HG02759 (cell line): ENCODE results near the gene LYPD5.
"Not testable (repeated sequence)": the region's sequence is repeated elsewhere in the genome, so short reads cannot be mapped to it uniquely, and the experiment has no call there.

ENCODE experiments used
- ATAC-seq: cut with Tn5 transposase; IDR thresholded peaks from one replicate; pipeline ENCODE4 v1.9.1; 2021; ENCODE audit warnings: mild to moderate bottlenecking, moderate library complexity; ENCODE audit not compliant: unreplicated experiment

Gene LYPD5

DNA sequence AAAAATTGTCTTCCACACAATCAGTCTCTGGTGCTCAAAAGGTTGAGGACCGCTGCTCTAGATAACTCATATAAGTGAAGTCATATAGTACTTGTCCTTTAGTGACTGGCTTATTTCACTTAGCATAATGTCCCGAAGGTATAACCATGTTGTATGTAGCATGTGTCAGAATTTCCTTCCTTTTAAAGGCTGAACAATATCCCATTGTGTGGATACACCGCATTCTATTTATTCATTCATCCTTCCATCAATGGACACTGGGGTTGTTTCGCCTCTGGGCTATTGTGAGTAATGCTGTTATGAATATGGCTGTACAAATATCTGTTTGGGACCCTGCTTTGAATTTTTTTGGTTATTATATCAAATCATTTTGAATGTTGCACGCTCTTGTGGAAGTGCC lies 4.6 kb upstream of the LYPD5 start:
- no peak for ATAC-seq

DNA sequence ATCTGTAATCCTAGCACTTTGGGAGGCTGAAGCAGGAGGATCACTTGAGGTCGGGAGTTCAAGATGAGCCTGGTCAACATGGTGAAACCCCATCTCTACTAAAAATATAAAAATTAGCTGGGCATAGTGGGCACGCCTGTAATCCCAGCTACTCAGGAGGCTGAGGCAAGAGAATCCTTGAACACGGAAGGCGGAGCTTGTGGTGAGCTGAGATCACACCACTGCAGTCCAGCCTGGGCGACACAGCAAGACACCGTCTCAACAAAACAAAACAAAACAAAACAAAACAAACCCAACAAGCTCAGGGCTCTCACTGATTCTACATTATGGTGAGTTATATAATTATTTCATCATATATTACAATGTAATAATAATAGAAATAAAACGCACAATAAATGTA lies 4.2 kb upstream of the LYPD5 start:
- not testable (repeated sequence) for ATAC-seq

DNA sequence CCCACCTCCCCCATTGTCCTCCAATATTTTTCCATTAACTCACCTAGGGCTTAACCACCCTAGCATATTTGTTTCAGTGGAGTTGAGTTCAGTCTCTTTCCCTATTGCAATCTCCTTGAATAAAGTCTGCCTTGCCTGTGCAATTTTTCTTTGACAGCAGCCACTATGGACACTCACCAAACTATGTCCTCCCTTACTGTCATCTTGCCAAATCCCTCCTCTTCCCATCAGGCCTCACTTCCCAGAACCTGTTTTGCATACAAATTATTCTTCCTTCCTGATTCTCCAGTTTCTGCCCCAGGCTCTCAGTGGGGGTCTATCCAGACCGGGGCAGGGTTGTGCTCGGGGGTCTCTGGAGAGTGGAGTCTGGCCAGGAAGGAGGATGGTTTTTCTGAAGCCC lies 2.2 kb upstream of the LYPD5 start:
- no peak for ATAC-seq

DNA sequence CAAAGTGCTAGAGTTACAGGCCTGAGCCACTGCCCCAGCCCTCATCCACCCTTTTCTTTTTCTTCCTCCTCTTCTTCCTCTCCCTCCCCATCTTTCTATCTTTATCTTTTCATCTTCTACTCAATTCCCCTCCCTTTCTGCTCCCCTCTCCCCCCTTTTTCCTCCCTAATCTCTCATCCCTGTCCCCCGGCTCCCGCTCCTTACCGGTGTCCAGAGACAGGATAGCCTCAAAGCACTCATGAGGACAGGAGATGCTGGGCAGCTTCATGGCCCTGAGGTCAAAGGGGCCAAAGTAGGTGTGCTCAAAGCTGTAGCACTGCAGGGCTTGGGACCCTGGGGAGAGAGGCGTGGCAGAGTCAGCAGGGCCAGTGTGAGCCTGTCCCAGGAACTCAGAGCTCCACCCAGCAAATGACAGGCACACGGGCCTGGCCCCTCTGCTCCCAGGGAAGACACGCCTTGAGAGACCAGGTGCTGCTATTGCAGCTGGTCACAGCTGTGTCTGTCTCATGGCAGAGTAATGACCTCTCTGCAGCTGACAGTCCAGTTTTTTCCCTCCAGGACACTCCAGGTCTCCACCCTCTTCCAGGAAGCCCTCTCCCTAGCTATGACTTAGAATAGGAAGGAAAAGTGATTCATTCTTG lies 2.6 kb downstream of the LYPD5 start:
- no peak for ATAC-seq

DNA sequence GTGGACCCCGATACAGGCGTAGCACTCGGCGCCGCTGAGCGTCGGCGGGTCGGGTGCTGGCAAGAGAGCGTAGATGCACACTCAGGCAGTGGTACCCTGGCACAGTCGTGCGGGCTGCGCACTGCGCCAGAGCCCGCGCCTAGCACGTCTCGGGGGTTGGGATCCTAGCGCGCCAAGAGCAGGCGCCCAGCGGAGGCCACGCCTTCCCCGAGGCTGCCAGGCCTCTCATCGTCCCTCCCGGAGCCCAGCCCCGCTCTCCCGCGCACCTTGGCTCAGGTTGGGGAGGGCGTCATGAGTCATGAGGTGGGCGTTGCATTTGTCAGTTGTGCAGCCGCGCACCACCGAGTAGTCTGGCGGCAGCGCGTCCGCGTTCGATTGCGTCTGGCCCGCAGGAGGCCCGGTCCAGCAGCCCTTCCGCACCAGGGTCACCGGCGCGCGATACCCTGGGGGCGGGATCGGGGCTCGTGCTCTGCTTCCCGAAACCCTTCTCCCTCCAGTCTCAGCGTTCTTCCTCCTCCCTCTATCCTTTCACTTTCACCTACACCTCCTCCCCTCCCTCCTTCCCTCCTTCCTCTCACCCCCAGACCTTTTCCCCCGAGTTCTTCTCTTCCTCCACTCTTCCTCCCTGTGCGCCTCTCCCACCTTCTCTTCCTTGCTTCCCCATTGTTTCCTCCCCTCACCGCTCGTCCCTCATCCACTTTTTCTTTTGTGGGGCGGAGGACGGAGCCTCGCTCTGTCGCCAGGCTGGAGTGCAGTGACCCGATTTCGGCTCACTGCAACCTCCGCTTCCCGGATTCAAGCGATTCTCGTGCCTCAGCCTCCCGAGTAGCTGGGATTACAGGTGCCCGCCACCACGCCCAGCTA lies 3.5 kb downstream of the LYPD5 start:
- ATAC-seq, result no peak

DNA sequence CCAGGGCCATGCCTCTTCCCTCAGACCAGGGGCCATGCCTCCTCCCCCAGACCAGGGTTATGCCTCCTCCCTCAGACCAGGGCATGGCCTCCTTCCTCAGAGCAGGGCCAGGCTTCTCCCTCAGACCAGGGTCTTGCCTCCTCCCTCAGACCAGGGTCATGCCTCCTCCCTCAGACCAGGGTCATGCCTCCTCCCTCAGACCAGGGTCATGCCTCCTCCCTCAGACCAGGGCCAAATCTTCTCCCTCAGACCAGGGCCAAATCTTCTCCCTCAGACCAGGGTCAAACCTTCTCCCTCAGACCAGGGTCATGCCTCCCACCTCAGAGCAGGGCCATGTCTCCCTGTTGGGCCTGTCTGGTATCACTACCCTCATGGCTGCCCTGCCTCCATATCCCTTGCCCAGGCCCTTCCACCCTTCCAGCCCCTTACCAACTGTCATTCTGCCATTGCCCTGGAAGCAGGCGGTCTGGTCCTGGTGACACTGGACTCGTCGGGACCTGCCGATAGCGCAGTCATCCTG lies 4.2 kb downstream of the LYPD5 start:
- no peak for ATAC-seq

DNA sequence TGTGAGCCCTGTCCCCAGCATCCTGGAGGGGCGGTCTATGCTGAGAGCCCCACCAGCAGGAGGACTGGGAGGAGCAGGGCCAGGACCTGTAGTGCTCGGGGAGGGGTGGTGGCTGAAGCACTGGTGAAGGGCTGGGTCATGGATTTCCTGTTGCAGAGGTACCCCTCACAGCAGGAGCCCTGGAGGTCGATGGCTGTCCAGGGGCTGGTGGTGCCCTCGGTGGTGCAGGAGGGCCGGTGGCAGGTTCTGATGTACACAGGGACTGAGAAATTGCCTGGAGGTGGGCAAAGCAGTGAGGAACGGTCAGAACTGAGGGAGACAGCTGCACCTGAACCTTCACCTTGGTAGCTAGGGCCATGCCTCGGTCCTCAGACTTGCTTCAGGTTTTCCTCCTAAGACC lies 4.7 kb downstream of the LYPD5 start:
- no peak for ATAC-seq

DNA sequence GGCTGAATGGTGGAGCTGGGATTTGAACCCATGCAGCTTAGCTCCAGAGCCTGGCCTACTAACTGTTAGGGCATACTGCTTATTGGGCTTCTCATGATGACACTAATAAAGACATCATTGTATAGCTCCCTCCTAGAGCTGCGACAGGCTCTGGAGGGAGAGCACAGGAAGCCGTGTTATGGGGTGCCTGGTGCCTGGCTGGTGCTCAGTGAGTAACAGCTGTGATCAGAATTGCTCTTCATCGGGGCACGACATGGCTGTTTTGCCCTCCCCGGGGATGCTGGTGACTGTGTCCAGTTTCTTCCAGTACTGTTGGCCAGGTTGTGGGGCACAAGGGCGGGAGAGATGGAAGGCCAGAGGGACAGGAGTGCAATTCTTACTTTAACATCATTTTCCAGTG lies 5.1 kb downstream of the LYPD5 start:
- ATAC-seq, result no peak

DNA sequence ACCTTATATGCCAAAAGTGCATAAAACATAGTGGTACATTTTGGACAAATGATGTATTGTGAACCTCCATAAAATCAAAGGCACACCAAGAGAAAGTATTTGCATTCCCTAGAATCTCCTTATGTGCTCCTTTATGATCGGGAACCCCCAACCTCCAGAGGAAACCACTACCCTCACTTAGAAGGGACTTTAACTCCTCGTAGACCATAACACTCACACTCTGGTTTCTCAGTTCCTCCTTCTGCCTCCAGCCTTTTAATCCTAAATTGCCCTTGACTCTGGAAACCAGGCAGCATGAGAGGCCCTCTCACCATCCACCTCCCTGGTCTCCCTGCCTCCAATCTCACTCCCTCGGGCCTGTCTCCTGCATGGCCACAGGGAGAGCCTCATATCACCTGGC lies 11.7 kb downstream of the LYPD5 start:
- ATAC-seq, result no peak

DNA sequence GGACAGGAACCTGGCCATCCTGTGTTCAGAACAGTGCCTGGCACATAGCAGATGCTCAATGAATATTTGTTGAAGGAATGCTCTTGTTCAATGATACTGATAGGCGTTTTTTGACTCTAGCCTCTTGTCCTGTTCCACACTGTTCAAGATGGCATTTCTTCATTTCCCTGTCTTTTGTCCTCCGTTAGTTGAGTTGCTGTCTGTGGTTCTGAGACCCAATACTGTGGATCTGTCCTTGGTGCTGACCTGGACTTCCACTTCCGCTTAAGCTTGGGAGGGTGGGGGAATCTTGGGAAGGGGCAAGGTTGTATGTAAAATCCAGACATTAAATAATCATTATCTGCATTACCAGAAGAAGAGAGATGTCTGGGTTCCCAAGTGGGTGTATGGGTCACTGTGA lies 13.2 kb downstream of the LYPD5 start:
- ATAC-seq, result no peak

DNA sequence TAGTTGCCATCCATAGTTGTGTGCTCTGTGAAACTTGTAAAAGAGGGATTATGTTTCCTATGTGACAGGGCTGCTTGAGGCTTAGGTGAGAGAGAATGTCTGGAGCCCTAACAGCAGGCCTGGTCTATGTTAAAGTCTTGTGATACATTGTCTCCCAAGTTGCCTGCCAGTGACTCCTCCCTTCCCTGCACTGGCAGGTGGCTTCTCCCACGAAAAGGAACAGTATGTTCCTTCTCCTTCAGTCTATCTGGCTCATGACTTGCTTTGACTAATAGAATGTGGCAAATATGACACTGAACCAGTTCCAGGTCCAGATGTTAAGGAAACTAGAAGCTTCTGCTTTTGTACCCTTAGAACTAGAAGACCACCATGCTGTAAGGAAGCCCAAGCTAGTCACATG lies 15.6 kb downstream of the LYPD5 start:
- no peak for ATAC-seq

DNA sequence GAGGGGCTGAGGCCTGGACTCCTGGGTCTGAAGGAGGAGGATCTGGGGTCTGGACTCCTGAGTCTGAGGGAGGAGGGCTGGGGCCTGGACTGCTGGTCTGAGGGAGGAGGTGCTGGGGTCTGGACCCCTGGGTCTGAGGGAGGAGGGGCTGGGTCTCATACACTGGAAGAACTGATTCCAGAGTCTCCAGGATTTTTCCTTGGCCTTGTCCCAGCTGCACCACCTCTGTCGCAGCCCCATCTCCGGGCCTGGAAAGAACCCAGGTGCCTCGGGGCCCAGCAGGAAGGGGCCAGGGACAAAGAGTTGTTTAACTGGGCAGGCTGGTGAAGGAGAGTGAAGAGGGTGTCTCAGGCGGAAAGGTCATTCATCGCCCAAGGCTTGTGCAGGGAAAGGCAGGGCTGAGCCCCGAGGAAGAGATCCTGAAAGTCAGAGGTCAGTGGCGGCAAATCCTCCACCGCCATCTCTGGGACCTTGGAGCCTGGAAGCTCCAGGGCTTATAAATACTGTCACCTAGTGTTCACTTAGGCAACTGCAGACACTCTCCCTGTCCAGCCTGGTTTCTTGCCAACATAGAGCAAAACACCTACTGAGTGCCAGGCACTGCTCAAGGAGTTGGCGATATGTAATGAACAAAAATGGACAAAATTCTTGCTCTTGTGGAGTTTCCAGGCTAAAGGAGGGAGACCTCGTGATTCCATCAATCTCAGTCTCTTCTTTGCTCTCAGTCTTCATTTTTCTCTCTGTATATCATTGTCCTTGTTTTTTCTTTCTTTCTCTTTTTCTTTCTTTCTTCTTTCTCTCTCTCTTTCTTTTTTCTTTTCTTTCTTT lies 17.1 kb downstream of the LYPD5 start:
- peak; percentile 33 for ATAC-seq

DNA sequence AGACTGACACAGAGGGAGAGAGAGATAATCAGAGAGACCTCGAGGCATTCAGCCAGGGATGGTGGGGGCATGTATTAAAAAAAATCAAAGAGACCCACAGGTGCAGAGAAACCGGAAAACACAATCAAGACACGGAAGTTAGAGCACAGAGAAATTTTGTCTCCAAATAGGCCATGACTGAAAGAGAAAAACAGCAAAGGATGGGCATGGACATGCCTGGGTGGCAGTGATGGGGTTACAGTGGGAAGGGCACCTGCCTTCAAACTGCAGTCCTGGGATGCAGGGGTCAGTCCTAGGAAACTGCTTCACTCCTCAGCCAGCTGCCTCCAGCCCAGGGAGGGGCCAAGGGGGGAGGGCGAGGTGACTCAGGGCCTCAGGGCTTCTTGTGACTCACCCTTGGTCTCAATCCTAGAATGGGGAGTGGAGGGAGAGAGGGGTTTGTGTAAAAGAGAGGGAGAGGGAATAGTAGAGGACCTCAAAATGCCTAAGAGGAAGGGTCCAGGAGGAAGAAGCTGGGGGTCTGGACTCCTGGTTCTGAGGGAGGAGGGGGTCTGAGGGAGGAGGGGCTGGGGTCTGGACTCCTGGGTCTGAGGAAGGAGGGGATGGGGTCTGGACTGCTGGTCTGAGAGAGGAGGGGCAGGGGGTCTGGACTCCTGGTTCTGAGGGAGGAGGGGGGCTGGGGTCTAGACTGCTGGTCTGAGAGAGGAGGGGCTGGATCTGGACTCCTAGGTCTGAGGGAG lies 17.8 kb downstream of the LYPD5 start:
- peak; percentile 23 for ATAC-seq

DNA sequence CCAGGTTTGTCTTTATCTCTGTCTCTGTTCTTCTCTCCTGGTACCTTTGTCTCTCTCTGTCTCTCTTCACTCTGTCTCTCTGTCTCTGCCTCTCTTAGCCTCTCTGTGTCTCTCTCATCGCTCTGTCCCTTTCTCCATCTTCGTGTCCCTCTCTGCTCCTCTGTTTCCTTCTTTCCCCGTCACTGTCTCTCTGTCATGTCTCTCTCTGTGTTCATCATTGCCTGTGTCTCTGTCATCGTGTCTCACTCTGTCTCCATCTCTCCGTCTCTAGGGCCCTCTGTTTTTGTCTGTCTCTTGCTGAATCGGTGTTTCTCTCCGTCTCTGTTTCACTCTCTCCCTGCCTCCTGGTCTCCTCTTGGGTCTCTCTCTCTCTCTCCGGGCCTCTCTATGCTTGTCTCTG lies 18.6 kb downstream of the LYPD5 start:
- no peak for ATAC-seq

DNA sequence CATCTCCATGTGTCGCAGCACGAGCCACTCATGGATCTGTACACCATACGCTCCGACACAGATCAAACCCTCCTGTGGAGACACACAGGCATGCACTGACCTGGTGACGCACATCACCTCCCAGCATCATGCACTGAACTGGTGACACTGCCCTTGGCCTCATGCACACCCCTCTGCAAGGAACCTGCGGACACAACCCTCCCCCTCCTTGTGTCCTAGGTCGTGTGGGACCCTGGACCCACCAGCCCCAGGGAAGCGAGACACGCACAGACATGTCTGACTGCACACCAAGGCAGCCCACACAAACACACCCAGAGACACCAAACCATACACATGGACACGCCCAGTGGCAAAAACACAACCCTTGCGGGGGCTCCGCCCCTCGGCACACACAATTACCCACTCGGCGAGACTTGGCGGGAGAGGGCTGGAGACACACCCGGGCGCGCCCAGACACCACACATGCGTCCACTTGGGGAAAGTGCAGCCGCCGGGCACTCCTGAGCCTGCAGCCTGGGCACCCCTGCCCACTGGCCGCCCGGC lies 19.5 kb downstream of the LYPD5 start:
- no peak for ATAC-seq

DNA sequence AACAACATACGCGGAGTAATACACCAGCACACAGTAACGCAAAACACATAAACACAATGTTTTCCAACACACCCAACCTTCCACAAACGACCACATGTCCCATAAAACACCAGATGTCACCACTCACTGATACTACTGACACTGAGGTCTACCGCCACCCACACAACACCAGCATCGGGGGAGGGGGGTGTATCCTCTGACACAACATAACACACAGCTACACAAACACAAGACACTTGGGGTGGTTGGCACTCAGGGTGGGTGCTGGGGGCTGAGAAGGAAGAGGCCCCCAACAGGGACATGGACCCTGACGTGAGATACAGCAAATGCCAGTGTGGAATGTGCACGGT lies 20.0 kb downstream of the LYPD5 start:
- ATAC-seq, result no peak

DNA sequence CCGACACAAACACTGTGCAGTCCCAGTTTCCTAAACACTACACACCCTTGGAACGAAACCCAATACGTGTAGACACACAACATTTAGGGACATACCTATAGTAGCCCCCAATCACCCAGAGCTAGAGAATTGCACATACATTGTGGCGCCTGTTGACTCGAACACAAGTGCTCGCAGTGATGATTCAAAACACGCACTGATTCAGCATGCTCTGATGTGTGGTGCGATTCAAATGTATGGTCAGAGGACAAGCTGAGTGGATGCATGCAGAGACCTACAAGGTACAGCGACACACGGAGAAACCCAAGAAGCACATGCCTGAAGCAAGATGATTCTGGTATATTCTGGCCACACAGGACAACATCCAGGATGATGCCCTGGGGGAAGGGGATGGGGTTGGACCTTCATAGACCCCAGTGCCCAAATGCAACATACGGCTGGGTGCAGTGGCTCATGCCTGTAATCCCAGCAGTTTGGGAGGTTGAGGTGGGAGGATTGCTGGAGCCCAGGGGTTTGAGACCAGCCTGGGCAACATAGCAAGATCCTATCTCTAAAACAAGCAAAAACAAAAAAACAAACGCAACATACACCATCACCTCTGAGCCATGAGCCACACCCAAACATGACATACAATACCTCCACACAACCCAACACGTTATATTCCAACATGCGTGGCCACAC lies 20.5 kb downstream of the LYPD5 start:
- ATAC-seq, result no peak

DNA sequence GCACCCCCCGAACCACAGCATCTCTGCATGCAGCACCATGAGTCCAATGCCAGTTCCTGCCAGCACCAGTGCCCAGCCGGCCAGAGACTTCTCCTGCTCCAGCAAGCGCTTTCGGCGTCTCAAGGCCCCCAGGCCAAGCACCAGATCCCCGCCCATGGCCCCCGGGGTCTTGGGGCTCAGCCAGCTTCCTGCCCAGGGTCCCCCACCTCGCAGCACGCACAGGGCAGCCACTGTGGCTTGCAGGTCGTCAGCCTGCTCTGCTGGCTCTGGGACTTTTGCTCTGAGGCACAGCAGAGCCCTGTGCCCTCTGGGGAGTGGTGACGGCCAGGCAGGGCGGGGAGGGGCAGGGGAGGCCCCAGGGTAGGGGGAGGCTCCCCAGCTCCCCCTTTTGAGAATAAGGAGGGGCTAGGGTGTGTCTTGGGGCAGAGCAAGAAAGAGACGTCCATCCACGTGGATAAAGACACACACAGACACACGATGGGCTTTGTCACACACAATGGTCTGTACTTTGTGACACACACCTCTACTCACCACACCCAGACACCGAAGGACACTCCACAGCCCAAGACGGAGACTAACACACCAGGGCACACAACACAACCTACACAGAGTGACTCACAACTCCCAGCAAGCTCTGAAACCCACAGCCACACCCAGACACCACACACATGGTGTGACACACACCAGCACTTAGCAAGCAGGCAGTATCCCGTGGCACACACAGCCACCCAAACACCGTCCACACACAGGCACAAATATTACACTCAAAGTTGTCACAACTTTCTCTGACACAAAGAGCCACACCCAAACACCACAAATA lies 21.3 kb downstream of the LYPD5 start, which contains the start of gene KCNN4:
TSS of gene KCNN4 (minus strand) at position 268 of the 820 bp plus-strand sequence. CDS start at position 156, 112 bp downstream.
- peak; percentile 43 for ATAC-seq

DNA sequence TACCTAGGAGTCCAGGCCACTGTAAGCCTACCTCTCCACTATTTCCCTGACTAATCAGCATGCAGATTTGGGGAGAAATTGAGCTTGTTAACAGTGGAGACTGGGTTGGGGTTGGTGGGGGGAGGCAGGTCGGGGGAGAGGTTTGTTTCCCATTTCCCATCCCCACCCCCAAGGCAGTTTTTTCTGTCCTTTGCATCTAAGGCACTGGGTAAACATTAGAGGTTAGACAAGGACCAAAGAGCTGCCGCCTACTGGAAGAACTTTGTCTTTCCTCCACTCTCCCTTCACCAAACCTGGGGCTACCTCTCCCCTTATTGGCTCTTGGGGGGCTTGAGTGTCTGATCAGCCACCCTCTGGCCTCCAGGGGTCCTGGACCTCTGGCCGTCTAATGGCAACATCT lies 22.4 kb downstream of the LYPD5 start:
- ATAC-seq, result no peak
